ENCODE measurements around the gene BRD9.
"Not testable (repeated sequence)": the region's sequence is repeated elsewhere in the genome, so short reads cannot be mapped to it uniquely, and the experiment has no call there.

DNA sequence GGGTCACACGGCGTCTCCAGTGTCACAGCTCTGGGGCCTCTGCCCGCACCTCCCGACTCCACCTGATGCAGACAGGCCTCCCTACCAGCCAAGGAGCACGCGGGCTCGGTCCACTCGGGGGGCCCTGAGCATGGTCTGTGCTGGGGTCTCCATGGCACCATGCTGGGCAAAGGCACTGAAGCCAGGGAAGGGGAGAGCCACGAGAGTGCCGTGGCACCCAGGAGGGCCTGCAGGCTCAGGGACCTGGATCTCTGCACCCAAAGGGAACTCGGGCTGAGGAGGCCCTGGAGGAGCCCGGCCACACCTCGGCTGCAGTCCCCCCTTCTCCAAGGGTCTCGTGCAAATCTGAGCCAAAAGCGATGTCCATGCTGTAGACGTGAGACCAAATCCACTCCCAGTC lies 48.2 kb downstream of the BRD9 start:
- TF ChIP-seq EP300 (IDR thresholded peaks at IDR 0.05): not testable (repeated sequence)
- TF ChIP-seq, protein P1, sequence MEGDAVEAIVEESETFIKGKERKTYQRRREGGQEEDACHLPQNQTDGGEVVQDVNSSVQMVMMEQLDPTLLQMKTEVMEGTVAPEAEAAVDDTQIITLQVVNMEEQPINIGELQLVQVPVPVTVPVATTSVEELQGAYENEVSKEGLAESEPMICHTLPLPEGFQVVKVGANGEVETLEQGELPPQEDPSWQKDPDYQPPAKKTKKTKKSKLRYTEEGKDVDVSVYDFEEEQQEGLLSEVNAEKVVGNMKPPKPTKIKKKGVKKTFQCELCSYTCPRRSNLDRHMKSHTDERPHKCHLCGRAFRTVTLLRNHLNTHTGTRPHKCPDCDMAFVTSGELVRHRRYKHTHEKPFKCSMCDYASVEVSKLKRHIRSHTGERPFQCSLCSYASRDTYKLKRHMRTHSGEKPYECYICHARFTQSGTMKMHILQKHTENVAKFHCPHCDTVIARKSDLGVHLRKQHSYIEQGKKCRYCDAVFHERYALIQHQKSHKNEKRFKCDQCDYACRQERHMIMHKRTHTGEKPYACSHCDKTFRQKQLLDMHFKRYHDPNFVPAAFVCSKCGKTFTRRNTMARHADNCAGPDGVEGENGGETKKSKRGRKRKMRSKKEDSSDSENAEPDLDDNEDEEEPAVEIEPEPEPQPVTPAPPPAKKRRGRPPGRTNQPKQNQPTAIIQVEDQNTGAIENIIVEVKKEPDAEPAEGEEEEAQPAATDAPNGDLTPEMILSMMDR (IDR thresholded peaks at IDR 0.05): not testable (repeated sequence)

Data from ovary (tissue), 3 donors.